Esophagus (tissue), 2 donors: Measurements from ENCODE around the gene FAM174C. TPM values are rescaled to one million over a fixed set of nuclear protein-coding genes. Genes with fewer than 3 reads are reported as not detected.
A peak's percentile ranks its signal among the peaks of the same experiment; 100 is the strongest.

ENCODE experiments used
- H3K27ac ChIP-seq, 2 donors: one replicate each; pipeline ENCODE4 v1.5.1; 2013; ENCODE audit warnings: low read depth in 2 of 2, mild to moderate bottlenecking in 2 of 2, inconsistent platforms in 1 of 2, low read length in 1 of 2, moderate library complexity in 1 of 2
- H3K27me3 ChIP-seq, 2 donors: one replicate each; pipeline ENCODE4 v1.6.1; 2013; ENCODE audit warnings: low read length in 2 of 2, control low read depth in 1 of 2, mild to moderate bottlenecking in 1 of 2; ENCODE audit not compliant: insufficient read depth in 2 of 2, control insufficient read depth in 1 of 2
- H3K36me3 ChIP-seq, 2 donors: one replicate each; pipeline ENCODE4 v1.6.1; 2013; ENCODE audit warnings: low read length in 1 of 2; ENCODE audit not compliant: control insufficient read depth in 2 of 2, insufficient read depth in 2 of 2
- H3K4me1 ChIP-seq, 2 donors: one replicate each; pipeline ENCODE4 v1.6.1; 2013; ENCODE audit warnings: low read length in 1 of 2; ENCODE audit not compliant: control insufficient read depth in 2 of 2, insufficient read depth in 2 of 2
- H3K4me3 ChIP-seq, 2 donors: one replicate each; pipeline ENCODE4 v1.5.1; 2013; ENCODE audit warnings: low read length in 2 of 2, mild to moderate bottlenecking in 2 of 2, low read depth in 1 of 2, moderate library complexity in 1 of 2
- H3K9me3 ChIP-seq, 2 donors: one replicate each; pipeline ENCODE4 v1.6.1; 2013; ENCODE audit warnings: mild to moderate bottlenecking in 2 of 2, low read depth in 1 of 2, low read length in 1 of 2, moderate library complexity in 1 of 2; ENCODE audit not compliant: control insufficient read depth in 2 of 2, insufficient read depth in 1 of 2
- WGBS, 2 donors: extraction: QIAGEN DNeasy Blood & Tissue Kit; methylation state at CpG; one replicate each; pipeline ENCODE4 v1.1.7; 2013; 5-methylcytosine and 5-hydroxymethylcytosine counted together
- polyA plus RNA-seq, 2 donors: library from polyadenylated mRNA; stranded (reverse); fragments of 200-250 nt; gene quantifications; one replicate each; pipeline ENCODE4 v1.2.3, GENCODE V29; 2013
- donor health status: healthy with polysubstance abuse.
- donor health status: Bipolar disorder and iron deficiency.

The FAM174C gene
- polyA plus RNA-seq, 2 donors, result 45.8 to 46.7 TPM

- Histone ChIP-seq H3K9me3 (no peaks in the 10 kb centered on the region), H3K27ac (peak overlapping the region in 1 of 2 donors; percentile 100), H3K4me3 (peak overlapping the region; percentile 8 to 59), H3K4me1 (peaks cover 6 to 55% of the 10 kb centered on the region in 2 donors), H3K27me3 (no peaks in the 10 kb centered on the region), H3K36me3 (peaks cover 3 to 40% of the 10 kb centered on the region in 2 donors)
- 57 to 61% methylated on average over 34 to 37 of the region's 37 CpGs for WGBS, 2 donors
Measured at GRCh38 chr19:1271528-1272422, 3.6 kb upstream of the FAM174C start.

- WGBS, 2 donors, result 58 to 62% methylated on average over 33 of the region's 33 CpGs
- Histone ChIP-seq H3K4me1 (peaks cover 4 to 50% of the 10 kb centered on the region in 2 donors), H3K9me3 (no peaks in the 10 kb centered on the region), H3K4me3 (peak overlapping the region in 1 of 2 donors; percentile 59), H3K27ac (peak overlapping the region; percentile 46 to 100), H3K36me3 (peaks cover 3 to 43% of the 10 kb centered on the region in 2 donors), H3K27me3 (no peaks in the 10 kb centered on the region)
Measured at GRCh38 chr19:1272423-1273262, 2.7 kb upstream of the FAM174C start.

- peaks cover 3 to 46% of the 10 kb centered on the region in 2 donors for H3K36me3 ChIP-seq
- no peaks in the 10 kb centered on the region for H3K27me3 ChIP-seq
- no peak overlapping the region for H3K4me3 ChIP-seq
- peak overlapping the region; percentile 46 to 99 for H3K27ac ChIP-seq
- WGBS, 2 donors, result 69 to 79% methylated on average over 25 of the region's 25 CpGs
- no peaks in the 10 kb centered on the region for H3K9me3 ChIP-seq
- peaks cover 0 to 42% of the 10 kb centered on the region in 2 donors for H3K4me1 ChIP-seq
Measured at GRCh38 chr19:1273263-1274041, 1.9 kb upstream of the FAM174C start.

GRCh38 chr19:1274081-1274851 is 1.1 kb upstream of the FAM174C start:
- peaks cover 0 to 39% of the 10 kb centered on the region in 2 donors for H3K4me1 ChIP-seq

GRCh38 chr19:1274852-1275259 is 474 bp upstream of the FAM174C start:
- Histone ChIP-seq H3K36me3 (peaks cover 10 to 57% of the 10 kb centered on the region in 2 donors), H3K4me1 (peaks cover 0 to 39% of the 10 kb centered on the region in 2 donors), H3K4me3 (peak overlapping the region; percentile 51 to 76), H3K9me3 (no peaks in the 10 kb centered on the region), H3K27ac (peak overlapping the region; percentile 99), H3K27me3 (no peaks in the 10 kb centered on the region)
- 18 to 19% methylated on average over 33 to 44 of the region's 44 CpGs for WGBS, 2 donors

More at GRCh38 chr19:1274081-1274851, 1.1 kb upstream of the FAM174C start:
- no peaks in the 10 kb centered on the region for H3K27me3 ChIP-seq
- H3K4me3 ChIP-seq, result peak overlapping the region; percentile 51 to 76
- H3K27ac ChIP-seq, result peak overlapping the region; percentile 99
- WGBS, 2 donors, result 52 to 64% methylated on average over 41 to 46 of the region's 46 CpGs
- peaks cover 8 to 53% of the 10 kb centered on the region in 2 donors for H3K36me3 ChIP-seq
- no peaks in the 10 kb centered on the region for H3K9me3 ChIP-seq

GRCh38 chr19:1275976-1276627 is 772 bp downstream of the FAM174C start:
- no peaks in the 10 kb centered on the region for H3K27me3 ChIP-seq
- 6 to 8% methylated on average over 41 to 43 of the region's 43 CpGs for WGBS, 2 donors
- H3K4me3 ChIP-seq, result peak overlapping the region; percentile 51 to 76
- H3K27ac ChIP-seq, result peak overlapping the region; percentile 99
- no peaks in the 10 kb centered on the region for H3K9me3 ChIP-seq
- peaks cover 0 to 34% of the 10 kb centered on the region in 2 donors for H3K4me1 ChIP-seq
- peaks cover 10 to 57% of the 10 kb centered on the region in 2 donors for H3K36me3 ChIP-seq

- H3K4me3 ChIP-seq, result no peak overlapping the region
- peaks cover 10 to 52% of the 10 kb centered on the region in 2 donors for H3K36me3 ChIP-seq
- H3K4me1 ChIP-seq, result peaks cover 0 to 29% of the 10 kb centered on the region in 2 donors
- 51 to 56% methylated on average over 10 of the region's 10 CpGs for WGBS, 2 donors
- H3K9me3 ChIP-seq, result no peaks in the 10 kb centered on the region
- no peaks in the 10 kb centered on the region for H3K27me3 ChIP-seq
- peak overlapping the region in 1 of 2 donors; percentile 99 for H3K27ac ChIP-seq
Measured at GRCh38 chr19:1276628-1277022, 1.3 kb downstream of the FAM174C start.

GRCh38 chr19:1277061-1277460 is 1.7 kb downstream of the FAM174C start:
- peaks cover 9 to 47% of the 10 kb centered on the region in 2 donors for H3K36me3 ChIP-seq
- peak overlapping the region in 1 of 2 donors; percentile 11 for H3K27ac ChIP-seq
- no peaks in the 10 kb centered on the region for H3K27me3 ChIP-seq
- H3K4me3 ChIP-seq, result no peak overlapping the region
- WGBS, 2 donors, result 88 to 89% methylated on average over 15 of the region's 15 CpGs
- no peaks in the 10 kb centered on the region for H3K9me3 ChIP-seq
- H3K4me1 ChIP-seq, result peaks cover 0 to 24% of the 10 kb centered on the region in 2 donors
